ENCODE results near the gene COL20A1. TPM values are rescaled to one million over a fixed set of nuclear protein-coding genes. Genes with fewer than 3 reads are reported as not detected.

Gene COL20A1
- total RNA-seq, 2 donors from 2014 or later = 0.50 to 0.58 TPM

- no peak overlapping the region for H3K4me3 Mint-ChIP-seq
- H3K9me3 Mint-ChIP-seq = no peaks in the 10 kb centered on the region
- H3K4me1 Mint-ChIP-seq (ENCODE audit: low read depth) = peaks cover 16% of the 10 kb centered on the region
- no peak for DNase-seq
- H3K36me3 Mint-ChIP-seq (ENCODE audit: insufficient read depth in 2 of 2) = peaks cover 0 to 6% of the 10 kb centered on the region in 2 donors
- H3K27me3 Mint-ChIP-seq (ENCODE audit: low read depth) = no peaks in the 10 kb centered on the region
- ATAC-seq (replicated peaks in 1 of 2) = no peak
- no peak overlapping the region for H3K27ac Mint-ChIP-seq
These were observed 16.0 kb upstream of the COL20A1 start for GRCh38 chr20:63276956-63277355.

GRCh38 chr20:63277466-63278272 lies 15.3 kb upstream of the COL20A1 start:
- no peaks in the 10 kb centered on the region for H3K9me3 Mint-ChIP-seq

GRCh38 chr20:63278661-63279060 lies 14.3 kb upstream of the COL20A1 start:
- H3K36me3 Mint-ChIP-seq (ENCODE audit: insufficient read depth in 2 of 2) = peaks cover 0 to 6% of the 10 kb centered on the region in 2 donors
- no peak overlapping the region for H3K4me3 Mint-ChIP-seq
- peaks cover 12% of the 10 kb centered on the region for H3K4me1 Mint-ChIP-seq (ENCODE audit: low read depth)
- DNase-seq (no peak), ATAC-seq (replicated peaks in 1 of 2) (no peak)
- H3K9me3 Mint-ChIP-seq = no peaks in the 10 kb centered on the region
- H3K27ac Mint-ChIP-seq = no peak overlapping the region
- H3K27me3 Mint-ChIP-seq (ENCODE audit: low read depth) = no peaks in the 10 kb centered on the region

More at GRCh38 chr20:63277466-63278272, 15.3 kb upstream of the COL20A1 start:
- Mint-ChIP-seq H3K4me3 (no peak overlapping the region), H3K4me1 (ENCODE audit: low read depth) (peaks cover 16% of the 10 kb centered on the region), H3K36me3 (ENCODE audit: insufficient read depth in 2 of 2) (peaks cover 0 to 6% of the 10 kb centered on the region in 2 donors), H3K27ac (no peak overlapping the region), H3K27me3 (ENCODE audit: low read depth) (no peaks in the 10 kb centered on the region)
- ATAC-seq (replicated peaks in 1 of 2) = no peak
- no peak for DNase-seq

- Mint-ChIP-seq H3K4me3 (no peak overlapping the region), H3K36me3 (ENCODE audit: insufficient read depth in 2 of 2) (peaks cover 0 to 8% of the 10 kb centered on the region in 2 donors), H3K27me3 (ENCODE audit: low read depth) (no peaks in the 10 kb centered on the region), H3K27ac (no peak overlapping the region), H3K4me1 (ENCODE audit: low read depth) (no peaks in the 10 kb centered on the region), H3K9me3 (no peaks in the 10 kb centered on the region)
- DNase-seq = no peak
- no peak for ATAC-seq (replicated peaks in 1 of 2)
These were observed 13.1 kb upstream of the COL20A1 start for GRCh38 chr20:63279931-63280330.

- ATAC-seq (replicated peaks in 1 of 2) = no peak
- DNase-seq = no peak
- Mint-ChIP-seq H3K4me1 (ENCODE audit: low read depth) (no peaks in the 10 kb centered on the region), H3K36me3 (ENCODE audit: insufficient read depth in 2 of 2) (peaks cover 0 to 8% of the 10 kb centered on the region in 2 donors), H3K4me3 (no peak overlapping the region), H3K9me3 (no peaks in the 10 kb centered on the region), H3K27ac (no peak overlapping the region), H3K27me3 (ENCODE audit: low read depth) (no peaks in the 10 kb centered on the region)
These were observed 12.6 kb upstream of the COL20A1 start for GRCh38 chr20:63280371-63280770.

- Mint-ChIP-seq H3K36me3 (ENCODE audit: insufficient read depth in 2 of 2) (peaks cover 0 to 8% of the 10 kb centered on the region in 2 donors), H3K27ac (no peak overlapping the region), H3K4me1 (ENCODE audit: low read depth) (no peaks in the 10 kb centered on the region), H3K4me3 (no peak overlapping the region), H3K27me3 (ENCODE audit: low read depth) (no peaks in the 10 kb centered on the region), H3K9me3 (no peaks in the 10 kb centered on the region)
- ATAC-seq (replicated peaks in 1 of 2) = no peak
- DNase-seq = no peak
These were observed 11.9 kb upstream of the COL20A1 start for GRCh38 chr20:63280929-63281545.

GRCh38 chr20:63281742-63282665 lies 11.0 kb upstream of the COL20A1 start:
- H3K27me3 Mint-ChIP-seq (ENCODE audit: low read depth) = no peaks in the 10 kb centered on the region
- ATAC-seq (replicated peaks in 1 of 2) (no peak), DNase-seq (no peak)
- H3K9me3 Mint-ChIP-seq = no peaks in the 10 kb centered on the region
- H3K36me3 Mint-ChIP-seq (ENCODE audit: insufficient read depth in 2 of 2) = peaks cover 0 to 8% of the 10 kb centered on the region in 2 donors
- no peak overlapping the region for H3K27ac Mint-ChIP-seq
- H3K4me1 Mint-ChIP-seq (ENCODE audit: low read depth) = no peaks in the 10 kb centered on the region
- no peak overlapping the region for H3K4me3 Mint-ChIP-seq

- DNase-seq = no peak
- Mint-ChIP-seq H3K27me3 (ENCODE audit: low read depth) (no peaks in the 10 kb centered on the region), H3K4me1 (ENCODE audit: low read depth) (no peaks in the 10 kb centered on the region), H3K36me3 (ENCODE audit: insufficient read depth in 2 of 2) (peaks cover 0 to 8% of the 10 kb centered on the region in 2 donors), H3K4me3 (no peak overlapping the region), H3K27ac (no peak overlapping the region), H3K9me3 (no peaks in the 10 kb centered on the region)
- no peak for ATAC-seq (replicated peaks in 1 of 2)
These were observed 10.0 kb upstream of the COL20A1 start for GRCh38 chr20:63282946-63283345.

- Mint-ChIP-seq H3K36me3 (ENCODE audit: insufficient read depth in 2 of 2) (peaks cover 2 to 8% of the 10 kb centered on the region in 2 donors), H3K9me3 (no peaks in the 10 kb centered on the region), H3K27me3 (ENCODE audit: low read depth) (no peaks in the 10 kb centered on the region), H3K4me3 (peak overlapping the region; percentile 42 to 77), H3K4me1 (ENCODE audit: low read depth) (no peaks in the 10 kb centered on the region), H3K27ac (no peak overlapping the region)
- DNase-seq (no peak), ATAC-seq (replicated peaks in 1 of 2) (peak; percentile 19 to 24)
These were observed 9.4 kb upstream of the COL20A1 start for GRCh38 chr20:63283397-63284082.

GRCh38 chr20:63284083-63284440 lies 8.9 kb upstream of the COL20A1 start:
- H3K4me3 Mint-ChIP-seq = peak overlapping the region; percentile 42 to 77
- ATAC-seq (replicated peaks in 1 of 2) (peak; percentile 49 to 55), DNase-seq (no peak)
- no peaks in the 10 kb centered on the region for H3K4me1 Mint-ChIP-seq (ENCODE audit: low read depth)
- no peak overlapping the region for H3K27ac Mint-ChIP-seq
- no peaks in the 10 kb centered on the region for H3K27me3 Mint-ChIP-seq (ENCODE audit: low read depth)
- H3K36me3 Mint-ChIP-seq (ENCODE audit: insufficient read depth in 2 of 2) = peaks cover 2 to 8% of the 10 kb centered on the region in 2 donors
- H3K9me3 Mint-ChIP-seq = no peaks in the 10 kb centered on the region

- ATAC-seq (replicated peaks in 1 of 2) (peak; percentile 6 to 46), DNase-seq (no peak)
- Mint-ChIP-seq H3K4me1 (ENCODE audit: low read depth) (no peaks in the 10 kb centered on the region), H3K4me3 (peak overlapping the region; percentile 53 to 77), H3K27me3 (ENCODE audit: low read depth) (no peaks in the 10 kb centered on the region), H3K36me3 (ENCODE audit: insufficient read depth in 2 of 2) (peaks cover 2 to 6% of the 10 kb centered on the region in 2 donors), H3K9me3 (no peaks in the 10 kb centered on the region), H3K27ac (no peak overlapping the region)
These were observed 8.4 kb upstream of the COL20A1 start for GRCh38 chr20:63284544-63284949.

GRCh38 chr20:63284981-63285524 lies 7.9 kb upstream of the COL20A1 start:
- H3K27ac Mint-ChIP-seq = no peak overlapping the region
- no peaks in the 10 kb centered on the region for H3K9me3 Mint-ChIP-seq
- peak overlapping the region in 1 of 2 donors; percentile 52 for H3K4me3 Mint-ChIP-seq
- ATAC-seq (replicated peaks in 1 of 2) (no peak), DNase-seq (no peak)
- peaks cover 2 to 6% of the 10 kb centered on the region in 2 donors for H3K36me3 Mint-ChIP-seq (ENCODE audit: insufficient read depth in 2 of 2)
- H3K27me3 Mint-ChIP-seq (ENCODE audit: low read depth) = no peaks in the 10 kb centered on the region
- H3K4me1 Mint-ChIP-seq (ENCODE audit: low read depth) = no peaks in the 10 kb centered on the region
